ENCODE results near the gene GJD2. TPM values are rescaled to one million over a fixed set of nuclear protein-coding genes. Genes with fewer than 3 reads are reported as not detected.

Gene GJD2
- total RNA-seq, 1 donor from 2014 or later, result not detected

DNA sequence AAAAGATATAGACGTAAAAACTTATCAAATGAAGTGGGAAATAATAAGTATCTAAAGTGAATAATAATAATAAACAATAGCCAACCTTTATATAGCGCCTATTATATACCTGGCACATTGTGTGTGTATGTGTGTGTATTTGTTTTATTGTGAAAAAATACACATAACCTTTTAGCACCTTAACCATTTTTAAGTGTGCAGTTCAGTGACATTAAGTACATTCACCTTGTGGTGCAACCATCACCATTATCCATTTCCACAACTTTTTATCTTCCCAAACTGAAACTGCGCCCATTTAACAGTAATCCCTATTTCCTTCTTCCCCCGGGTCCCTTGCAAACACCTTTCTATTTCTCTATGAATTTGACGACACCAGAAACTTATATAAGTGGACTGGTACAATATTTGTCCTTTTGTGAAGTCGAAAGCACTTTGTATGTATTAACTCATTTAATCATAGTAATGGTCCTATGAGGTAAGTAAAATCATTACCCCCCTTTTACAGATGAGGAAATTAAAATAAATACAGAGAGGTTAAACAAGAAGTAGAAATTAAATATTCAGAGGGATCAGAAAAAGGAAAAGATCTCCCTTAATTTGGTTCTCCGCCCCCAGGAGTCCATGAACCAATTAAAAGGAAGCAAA is 33.5 kb downstream of the GJD2 start:
- peaks cover 39 to 82% (median 63%) of the 10 kb centered on the region in 3 donors for H3K4me1 ChIP-seq (ENCODE audit: control insufficient read depth in 3 of 3, insufficient read depth in 3 of 3, low read length in 3 of 3)
- no peaks in the 10 kb centered on the region for H3K36me3 ChIP-seq (ENCODE audit: control insufficient read depth in 3 of 3, insufficient read depth in 3 of 3, low read length in 3 of 3)
- no peaks in the 10 kb centered on the region for H3K9me3 ChIP-seq (ENCODE audit: control insufficient read depth in 3 of 3, low read length in 3 of 3)
- no peak overlapping the region for H3K9ac ChIP-seq (ENCODE audit: low read depth in 1 of 3, low read length in 3 of 3)
- no peaks in the 10 kb centered on the region for H3K27me3 ChIP-seq (ENCODE audit: control insufficient read depth in 3 of 3, insufficient read depth in 3 of 3, low read length in 3 of 3)
- H3K27ac ChIP-seq (ENCODE audit: low read depth, low read length), result no peak overlapping the region
- no peak overlapping the region for H3K4me3 ChIP-seq (ENCODE audit: low read length in 3 of 3)

DNA sequence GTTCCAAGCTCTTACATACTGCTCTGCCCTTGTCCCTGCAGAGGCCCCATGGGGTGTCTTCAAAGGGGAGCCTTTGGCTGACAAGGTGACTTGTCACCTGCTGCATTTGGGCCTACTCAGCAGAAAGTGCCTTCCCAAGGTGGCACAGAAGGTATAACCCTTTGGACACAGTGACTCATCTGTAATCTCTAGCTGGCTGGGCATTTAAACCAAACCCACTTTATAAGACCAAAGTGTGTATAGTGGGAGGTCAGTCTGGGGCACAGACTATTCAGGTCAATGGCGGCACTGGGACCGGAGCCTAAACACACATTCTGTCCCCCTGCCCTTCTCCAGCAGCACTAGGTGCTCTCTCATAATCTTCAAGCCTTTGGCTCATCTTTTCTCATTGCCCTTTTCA is 35.1 kb downstream of the GJD2 start:
- peak overlapping the region; percentile 11 for H3K27ac ChIP-seq (ENCODE audit: low read depth, low read length)
- no peaks in the 10 kb centered on the region for H3K36me3 ChIP-seq (ENCODE audit: control insufficient read depth in 3 of 3, insufficient read depth in 3 of 3, low read length in 3 of 3)
- peaks cover 0 to under 1% (median 0%) of the 10 kb centered on the region in 3 donors for H3K27me3 ChIP-seq (ENCODE audit: control insufficient read depth in 3 of 3, insufficient read depth in 3 of 3, low read length in 3 of 3)
- H3K9ac ChIP-seq (ENCODE audit: low read depth in 1 of 3, low read length in 3 of 3), result no peak overlapping the region
- H3K9me3 ChIP-seq (ENCODE audit: control insufficient read depth in 3 of 3, low read length in 3 of 3), result no peaks in the 10 kb centered on the region
- H3K4me1 ChIP-seq (ENCODE audit: control insufficient read depth in 3 of 3, insufficient read depth in 3 of 3, low read length in 3 of 3), result peaks cover 43 to 73% (median 57%) of the 10 kb centered on the region in 3 donors
- no peak overlapping the region for H3K4me3 ChIP-seq (ENCODE audit: low read length in 3 of 3)

GRCh38 chr15:34718681-34719665 is 35.8 kb downstream of the GJD2 start:
- Histone ChIP-seq H3K4me3 (ENCODE audit: low read length in 3 of 3) (no peak overlapping the region), H3K27me3 (ENCODE audit: control insufficient read depth in 3 of 3, insufficient read depth in 3 of 3, low read length in 3 of 3) (peaks cover 0 to 3% (median 0%) of the 10 kb centered on the region in 3 donors), H3K9me3 (ENCODE audit: control insufficient read depth in 3 of 3, low read length in 3 of 3) (no peaks in the 10 kb centered on the region), H3K36me3 (ENCODE audit: control insufficient read depth in 3 of 3, insufficient read depth in 3 of 3, low read length in 3 of 3) (no peaks in the 10 kb centered on the region), H3K27ac (ENCODE audit: low read depth, low read length) (no peak overlapping the region), H3K9ac (ENCODE audit: low read depth in 1 of 3, low read length in 3 of 3) (no peak overlapping the region), H3K4me1 (ENCODE audit: control insufficient read depth in 3 of 3, insufficient read depth in 3 of 3, low read length in 3 of 3) (peaks cover 40 to 68% (median 52%) of the 10 kb centered on the region in 3 donors)

- H3K27ac ChIP-seq (ENCODE audit: low read depth, low read length), result no peak overlapping the region
- H3K9me3 ChIP-seq (ENCODE audit: control insufficient read depth in 3 of 3, low read length in 3 of 3), result no peaks in the 10 kb centered on the region
- peaks cover 0 to 3% (median 0%) of the 10 kb centered on the region in 3 donors for H3K27me3 ChIP-seq (ENCODE audit: control insufficient read depth in 3 of 3, insufficient read depth in 3 of 3, low read length in 3 of 3)
- H3K36me3 ChIP-seq (ENCODE audit: control insufficient read depth in 3 of 3, insufficient read depth in 3 of 3, low read length in 3 of 3), result no peaks in the 10 kb centered on the region
- no peak overlapping the region for H3K4me3 ChIP-seq (ENCODE audit: low read length in 3 of 3)
- no peak overlapping the region for H3K9ac ChIP-seq (ENCODE audit: low read depth in 1 of 3, low read length in 3 of 3)
- peaks cover 40 to 60% (median 46%) of the 10 kb centered on the region in 3 donors for H3K4me1 ChIP-seq (ENCODE audit: control insufficient read depth in 3 of 3, insufficient read depth in 3 of 3, low read length in 3 of 3)
Observed at GRCh38 chr15:34717729-34718128, 37.1 kb downstream of the GJD2 start.

DNA sequence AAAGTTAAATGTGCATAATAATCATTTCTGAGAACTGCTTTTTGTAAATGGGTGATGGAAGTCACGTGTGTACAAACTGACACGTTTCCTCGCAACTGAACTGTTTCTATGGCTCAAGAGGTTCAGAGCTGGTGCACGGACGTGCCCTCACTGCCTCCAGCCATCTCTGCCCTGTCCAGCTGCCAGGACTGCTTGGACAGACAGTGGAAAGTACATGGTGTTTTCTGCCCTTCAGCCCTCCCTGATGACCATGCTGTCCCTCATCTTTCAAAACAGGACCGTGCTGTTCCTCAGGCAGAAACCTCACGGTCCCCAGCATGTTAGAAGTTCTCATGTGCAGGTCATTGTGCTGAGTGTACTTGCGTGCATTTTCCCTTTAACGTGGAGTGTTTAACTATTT is 38.7 kb downstream of the GJD2 start:
- Histone ChIP-seq H3K4me3 (ENCODE audit: low read length in 3 of 3) (peak overlapping the region in 2 of 3 donors; percentile 35 to 57), H3K9ac (ENCODE audit: low read depth in 1 of 3, low read length in 3 of 3) (no peak overlapping the region), H3K4me1 (ENCODE audit: control insufficient read depth in 3 of 3, insufficient read depth in 3 of 3, low read length in 3 of 3) (peaks cover 29 to 47% (median 36%) of the 10 kb centered on the region in 3 donors), H3K9me3 (ENCODE audit: control insufficient read depth in 3 of 3, low read length in 3 of 3) (no peaks in the 10 kb centered on the region), H3K27ac (ENCODE audit: low read depth, low read length) (no peak overlapping the region), H3K27me3 (ENCODE audit: control insufficient read depth in 3 of 3, insufficient read depth in 3 of 3, low read length in 3 of 3) (peaks cover 0 to 3% (median 0%) of the 10 kb centered on the region in 3 donors), H3K36me3 (ENCODE audit: control insufficient read depth in 3 of 3, insufficient read depth in 3 of 3, low read length in 3 of 3) (no peaks in the 10 kb centered on the region)

- H3K27ac ChIP-seq (ENCODE audit: low read depth, low read length), result no peak overlapping the region
- H3K4me3 ChIP-seq (ENCODE audit: low read length in 3 of 3), result no peak overlapping the region
- H3K36me3 ChIP-seq (ENCODE audit: control insufficient read depth in 3 of 3, insufficient read depth in 3 of 3, low read length in 3 of 3), result no peaks in the 10 kb centered on the region
- H3K9me3 ChIP-seq (ENCODE audit: control insufficient read depth in 3 of 3, low read length in 3 of 3), result no peaks in the 10 kb centered on the region
- H3K9ac ChIP-seq (ENCODE audit: low read depth in 1 of 3, low read length in 3 of 3), result no peak overlapping the region
- H3K4me1 ChIP-seq (ENCODE audit: control insufficient read depth in 3 of 3, insufficient read depth in 3 of 3, low read length in 3 of 3), result peaks cover 19 to 34% (median 29%) of the 10 kb centered on the region in 3 donors
- peaks cover 0 to 3% (median 0%) of the 10 kb centered on the region in 3 donors for H3K27me3 ChIP-seq (ENCODE audit: control insufficient read depth in 3 of 3, insufficient read depth in 3 of 3, low read length in 3 of 3)
Observed at GRCh38 chr15:34714476-34715121, 40.2 kb downstream of the GJD2 start.

DNA sequence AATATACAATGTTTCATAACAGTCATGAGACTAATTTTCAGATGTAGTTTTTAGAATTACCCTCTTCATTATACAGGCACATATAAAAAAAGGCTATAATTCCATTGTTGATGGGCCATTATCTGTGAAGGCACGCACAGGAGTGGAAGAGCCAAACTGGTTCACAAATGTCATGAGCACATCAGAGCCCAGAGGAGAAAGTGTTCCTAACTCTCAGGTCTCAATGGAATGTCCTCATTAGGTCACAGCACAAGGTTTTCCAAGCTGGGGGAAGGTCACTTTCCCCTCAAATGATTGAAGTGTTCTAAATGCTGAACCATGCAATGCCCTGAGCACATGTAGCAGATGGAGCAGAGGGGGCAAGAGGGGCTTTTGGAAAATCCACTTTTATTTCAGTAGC is 41.2 kb downstream of the GJD2 start:
- Histone ChIP-seq H3K4me1 (ENCODE audit: control insufficient read depth in 3 of 3, insufficient read depth in 3 of 3, low read length in 3 of 3) (peaks cover 10 to 26% (median 19%) of the 10 kb centered on the region in 3 donors), H3K36me3 (ENCODE audit: control insufficient read depth in 3 of 3, insufficient read depth in 3 of 3, low read length in 3 of 3) (no peaks in the 10 kb centered on the region), H3K27ac (ENCODE audit: low read depth, low read length) (no peak overlapping the region), H3K9me3 (ENCODE audit: control insufficient read depth in 3 of 3, low read length in 3 of 3) (no peaks in the 10 kb centered on the region), H3K4me3 (ENCODE audit: low read length in 3 of 3) (no peak overlapping the region), H3K27me3 (ENCODE audit: control insufficient read depth in 3 of 3, insufficient read depth in 3 of 3, low read length in 3 of 3) (peaks cover 0 to 3% (median 0%) of the 10 kb centered on the region in 3 donors), H3K9ac (ENCODE audit: low read depth in 1 of 3, low read length in 3 of 3) (no peak overlapping the region)

DNA sequence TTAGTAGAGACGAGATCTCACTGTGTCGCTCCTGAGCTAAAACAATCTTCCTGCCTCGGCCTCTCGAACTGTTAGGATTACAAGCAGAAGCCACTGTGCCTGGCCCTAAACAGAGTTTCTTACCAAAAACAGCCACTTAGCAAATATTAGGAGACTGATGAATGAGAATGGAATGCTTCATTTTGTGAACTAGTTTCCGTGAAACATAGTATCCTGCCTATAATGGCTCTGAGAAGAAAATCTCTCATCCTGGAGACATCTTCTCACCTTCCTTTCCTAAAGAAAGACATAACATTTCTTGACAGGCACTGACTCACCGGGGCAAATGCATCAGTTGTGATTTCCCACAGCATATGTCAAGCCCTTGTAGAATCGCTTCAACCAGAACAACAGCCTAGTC is 44.9 kb downstream of the GJD2 start:
- peaks cover 0 to 3% (median 0%) of the 10 kb centered on the region in 3 donors for H3K27me3 ChIP-seq (ENCODE audit: control insufficient read depth in 3 of 3, insufficient read depth in 3 of 3, low read length in 3 of 3)
- H3K36me3 ChIP-seq (ENCODE audit: control insufficient read depth in 3 of 3, insufficient read depth in 3 of 3, low read length in 3 of 3), result no peaks in the 10 kb centered on the region
- H3K9me3 ChIP-seq (ENCODE audit: control insufficient read depth in 3 of 3, low read length in 3 of 3), result no peaks in the 10 kb centered on the region
- peaks cover 0 to 5% (median 0%) of the 10 kb centered on the region in 3 donors for H3K4me1 ChIP-seq (ENCODE audit: control insufficient read depth in 3 of 3, insufficient read depth in 3 of 3, low read length in 3 of 3)
- no peak overlapping the region for H3K4me3 ChIP-seq (ENCODE audit: low read length in 3 of 3)
- H3K27ac ChIP-seq (ENCODE audit: low read depth, low read length), result no peak overlapping the region
- H3K9ac ChIP-seq (ENCODE audit: low read depth in 1 of 3, low read length in 3 of 3), result no peak overlapping the region

DNA sequence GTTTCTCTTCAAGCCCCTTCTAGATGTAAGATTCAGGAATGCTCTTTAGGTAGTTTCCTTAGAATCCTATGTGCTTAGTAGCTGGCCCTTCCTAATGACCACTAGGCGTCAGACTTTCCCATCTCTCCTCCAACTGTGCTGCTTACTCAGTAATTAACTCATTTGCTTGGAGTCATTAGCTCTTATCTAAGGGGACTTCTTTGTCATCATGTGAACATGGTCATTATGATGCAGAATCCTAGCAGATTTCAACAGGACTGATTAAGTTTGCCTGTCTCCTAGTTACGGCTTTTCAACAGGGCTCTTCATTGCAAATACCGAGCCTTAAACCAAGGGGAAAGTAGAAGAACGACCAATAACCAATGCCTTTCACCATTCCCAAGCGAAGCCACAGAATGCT is 46.4 kb downstream of the GJD2 start:
- Histone ChIP-seq H3K9me3 (ENCODE audit: control insufficient read depth in 3 of 3, low read length in 3 of 3) (no peaks in the 10 kb centered on the region), H3K9ac (ENCODE audit: low read depth in 1 of 3, low read length in 3 of 3) (no peak overlapping the region), H3K36me3 (ENCODE audit: control insufficient read depth in 3 of 3, insufficient read depth in 3 of 3, low read length in 3 of 3) (no peaks in the 10 kb centered on the region), H3K4me3 (ENCODE audit: low read length in 3 of 3) (no peak overlapping the region), H3K27me3 (ENCODE audit: control insufficient read depth in 3 of 3, insufficient read depth in 3 of 3, low read length in 3 of 3) (no peaks in the 10 kb centered on the region), H3K4me1 (ENCODE audit: control insufficient read depth in 3 of 3, insufficient read depth in 3 of 3, low read length in 3 of 3) (peaks cover 0 to 5% (median 0%) of the 10 kb centered on the region in 3 donors), H3K27ac (ENCODE audit: low read depth, low read length) (no peak overlapping the region)
